Prostate gland (tissue), 2 donors: Measurements from ENCODE around the gene MAP3K7CL. TPM values are rescaled to one million over a fixed set of nuclear protein-coding genes. Genes with fewer than 3 reads are reported as not detected.

Source experiments
- DNase-seq: peaks from one replicate; pipeline ENCODE4 v3.0.0-alpha.2; 2019; ENCODE audit warnings: low spot score
- H3K27ac ChIP-seq, 2 donors: fragments of 200-600 bp; sonication (generic); 2 replicates each; pipeline ENCODE4 v1.5.1; 2017 to 2019
- H3K27me3 ChIP-seq: fragments of 200-600 bp; sonication (generic); replicated peaks from 2 replicates; pipeline ENCODE4 v1.5.1; 2019; ENCODE audit not compliant: insufficient read depth
- H3K36me3 ChIP-seq, 2 donors: fragments of 200-600 bp; sonication (generic); 1 replicate in 1 of 2; 2 replicates in 1 of 2; pipeline versions ENCODE4 v1.5.1 to v1.8.1; 2017 to 2019
- H3K4me1 ChIP-seq: fragments of 200-600 bp; sonication (generic); replicated peaks from 2 replicates; pipeline ENCODE4 v1.5.1; 2019
- H3K4me3 ChIP-seq, 2 donors: fragments of 200-600 bp; sonication (generic); 2 replicates each; pipeline ENCODE4 v1.5.1; 2017 to 2019
- H3K9me3 ChIP-seq: fragments of 200-600 bp; sonication (generic); 2 replicates; pipeline ENCODE4 v1.5.1; 2017
- POLR2A ChIP-seq: fragments of 450-650 bp; IDR thresholded peaks from one replicate; pipeline ENCODE4 v1.6.1; 2016; ENCODE audit warnings: antibody characterized with exemption, mild to moderate bottlenecking
- POLR2AphosphoS5 ChIP-seq: sonication (generic); formaldehyde crosslinking; IDR thresholded peaks from one replicate; pipeline ENCODE4 v1.6.1; 2017; ENCODE audit warnings: antibody characterized with exemption
- whole genome bisulfite sequencing: methylation state at CpG from one replicate; pipeline ENCODE4 v1.1.5; 2018; 5-methylcytosine and 5-hydroxymethylcytosine counted together
- intact Hi-C: fragments of 100-400 bp; cut with DNase I; formaldehyde crosslinking; loops from one replicate; pipeline ENCODE4 v1.14.2; 2022
- total RNA-seq, 2 donors: library from RNA; depleted of rRNA; stranded (reverse); fragments of >200 nt; gene quantifications; one replicate each; pipeline ENCODE4 v1.1.0, GENCODE V29; 2016
- TF ChIP-seq, protein P1 (sequence below), 4 experiments: fragments of 200-600 bp in 2 of 4; fragments of 450-650 bp in 2 of 4; sonication (generic) in 2 of 4; IDR thresholded peaks; 1 replicate in 3 of 4; 2 replicates in 1 of 4; pipeline ENCODE4 v1.5.1; 2016 to 2019; ENCODE audit warnings: antibody characterized with exemption in 4 of 4, mild to moderate bottlenecking in 2 of 4, moderate library complexity in 2 of 4

MAP3K7CL gene
- total RNA-seq, 2 donors from 2014 or later, result 8.7 to 13.2 TPM

GRCh38 chr21:29196670-29197191 is 66.3 kb downstream of the MAP3K7CL start:
- Histone ChIP-seq H3K27me3 (no peaks in the 10 kb centered on the region), H3K27ac (no peak overlapping the region), H3K4me1 (peaks cover 2% of the 10 kb centered on the region), H3K9me3 (no peaks in the 10 kb centered on the region), H3K36me3 (no peaks in the 10 kb centered on the region), H3K4me3 (no peak overlapping the region)
- WGBS, result 74% methylated on average over 5 of the region's 5 CpGs
- TF ChIP-seq POLR2A (no peak), POLR2AphosphoS5 (no peak)
- TF ChIP-seq, protein P1, sequence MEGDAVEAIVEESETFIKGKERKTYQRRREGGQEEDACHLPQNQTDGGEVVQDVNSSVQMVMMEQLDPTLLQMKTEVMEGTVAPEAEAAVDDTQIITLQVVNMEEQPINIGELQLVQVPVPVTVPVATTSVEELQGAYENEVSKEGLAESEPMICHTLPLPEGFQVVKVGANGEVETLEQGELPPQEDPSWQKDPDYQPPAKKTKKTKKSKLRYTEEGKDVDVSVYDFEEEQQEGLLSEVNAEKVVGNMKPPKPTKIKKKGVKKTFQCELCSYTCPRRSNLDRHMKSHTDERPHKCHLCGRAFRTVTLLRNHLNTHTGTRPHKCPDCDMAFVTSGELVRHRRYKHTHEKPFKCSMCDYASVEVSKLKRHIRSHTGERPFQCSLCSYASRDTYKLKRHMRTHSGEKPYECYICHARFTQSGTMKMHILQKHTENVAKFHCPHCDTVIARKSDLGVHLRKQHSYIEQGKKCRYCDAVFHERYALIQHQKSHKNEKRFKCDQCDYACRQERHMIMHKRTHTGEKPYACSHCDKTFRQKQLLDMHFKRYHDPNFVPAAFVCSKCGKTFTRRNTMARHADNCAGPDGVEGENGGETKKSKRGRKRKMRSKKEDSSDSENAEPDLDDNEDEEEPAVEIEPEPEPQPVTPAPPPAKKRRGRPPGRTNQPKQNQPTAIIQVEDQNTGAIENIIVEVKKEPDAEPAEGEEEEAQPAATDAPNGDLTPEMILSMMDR (IDR thresholded peaks at IDR 0.05), result no peak
- intact Hi-C loops, result no loop called here
- no peak for DNase-seq

- intact Hi-C loops, result no loop called here
- no peaks in the 10 kb centered on the region for H3K27me3 ChIP-seq
Observed at GRCh38 chr21:29201186-29201585, 70.7 kb downstream of the MAP3K7CL start.

DNA sequence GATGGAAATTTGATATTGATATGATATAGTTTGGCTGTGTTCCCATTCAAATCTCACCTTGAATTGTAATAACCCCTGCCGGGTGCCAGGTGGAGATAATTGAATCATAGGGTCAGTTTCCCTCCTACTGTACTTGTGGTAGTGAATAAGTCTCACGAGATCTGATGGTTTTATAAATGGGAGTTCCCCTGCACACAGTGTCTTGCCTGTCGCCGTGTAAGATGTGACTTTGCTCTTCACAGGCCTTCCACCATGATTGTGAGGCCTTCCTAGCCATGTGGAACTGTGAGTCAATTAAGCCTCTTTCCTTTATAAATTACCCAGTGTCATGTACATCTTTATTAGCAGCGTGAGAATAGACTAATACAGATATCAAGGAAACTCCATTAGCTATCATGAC is 74.6 kb downstream of the MAP3K7CL start:
- Histone ChIP-seq H3K4me3 (no peak overlapping the region), H3K9me3 (no peaks in the 10 kb centered on the region), H3K4me1 (no peaks in the 10 kb centered on the region), H3K27me3 (no peaks in the 10 kb centered on the region), H3K36me3 (no peaks in the 10 kb centered on the region), H3K27ac (no peak overlapping the region)
- 93% methylated on average over 5 of the region's 5 CpGs for WGBS
- intact Hi-C loops, result no loop called here
- TF ChIP-seq POLR2AphosphoS5 (no peak), POLR2A (no peak)
- TF ChIP-seq, protein P1 (IDR thresholded peaks at IDR 0.05), result no peak
- no peak for DNase-seq

More at GRCh38 chr21:29201186-29201585, 70.7 kb downstream of the MAP3K7CL start:
- Histone ChIP-seq H3K4me1 (no peaks in the 10 kb centered on the region), H3K4me3 (no peak overlapping the region), H3K9me3 (no peaks in the 10 kb centered on the region), H3K36me3 (no peaks in the 10 kb centered on the region), H3K27ac (no peak overlapping the region)
- DNase-seq, result no peak
- TF ChIP-seq POLR2A, result no peak
- no peak for TF ChIP-seq POLR2AphosphoS5
- TF ChIP-seq, protein P1 (IDR thresholded peaks at IDR 0.05), result no peak

DNA sequence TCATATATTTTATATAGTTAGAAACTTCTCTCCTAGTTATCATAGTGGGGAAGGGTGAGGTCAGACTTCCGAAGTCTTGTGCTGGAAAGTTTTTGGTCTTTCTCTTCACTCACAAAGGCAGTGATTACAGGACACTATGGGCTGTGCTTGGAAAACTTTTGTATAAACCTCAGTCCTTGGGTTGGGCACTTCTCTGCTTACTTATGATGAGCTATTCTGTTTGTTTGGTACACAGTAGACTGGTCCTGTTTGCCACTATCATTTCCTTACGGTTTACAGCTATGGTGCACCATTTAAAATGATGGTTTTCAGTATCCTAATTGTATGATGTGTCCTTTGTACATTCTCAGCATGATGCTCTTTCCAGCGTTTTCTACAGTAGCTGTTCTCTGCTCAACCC is 75.5 kb downstream of the MAP3K7CL start:
- TF ChIP-seq, protein P1 (IDR thresholded peaks at IDR 0.05), result no peak
- peak; percentile 59 for TF ChIP-seq POLR2AphosphoS5
- TF ChIP-seq POLR2A, result no peak
- 68% methylated on average over 3 of the region's 3 CpGs for WGBS
- H3K9me3 ChIP-seq, result no peaks in the 10 kb centered on the region

GRCh38 chr21:29206445-29206844 is 76.0 kb downstream of the MAP3K7CL start:
- no peak for DNase-seq
- H3K27ac ChIP-seq, result no peak overlapping the region
- no peak overlapping the region for H3K4me3 ChIP-seq
- WGBS, result 78% methylated on average over 4 of the region's 4 CpGs
- no peaks in the 10 kb centered on the region for H3K4me1 ChIP-seq
- H3K9me3 ChIP-seq, result no peaks in the 10 kb centered on the region
- no peaks in the 10 kb centered on the region for H3K27me3 ChIP-seq
- intact Hi-C loops, result no loop called here
- TF ChIP-seq POLR2AphosphoS5 (no peak), POLR2A (no peak)
- TF ChIP-seq, protein P1 (IDR thresholded peaks at IDR 0.05), result no peak
- H3K36me3 ChIP-seq, result no peaks in the 10 kb centered on the region

More for the DNA sequence above, 75.5 kb downstream of the MAP3K7CL start:
- intact Hi-C loops, result no loop called here
- Histone ChIP-seq H3K27ac (peak overlapping the region; percentile 31 to 47), H3K27me3 (no peaks in the 10 kb centered on the region), H3K36me3 (no peaks in the 10 kb centered on the region), H3K4me1 (no peaks in the 10 kb centered on the region), H3K4me3 (no peak overlapping the region)
- no peak for DNase-seq
